Hippocampal formation (tissue), 2 donors: ENCODE measurements around the gene CPSF4.

Source experiments
- DNase-seq, 2 donors: peaks; one replicate each; lab custom pipeline; 2025; lab: John Stamatoyannopoulos, UW

The CPSF4 gene

DNA sequence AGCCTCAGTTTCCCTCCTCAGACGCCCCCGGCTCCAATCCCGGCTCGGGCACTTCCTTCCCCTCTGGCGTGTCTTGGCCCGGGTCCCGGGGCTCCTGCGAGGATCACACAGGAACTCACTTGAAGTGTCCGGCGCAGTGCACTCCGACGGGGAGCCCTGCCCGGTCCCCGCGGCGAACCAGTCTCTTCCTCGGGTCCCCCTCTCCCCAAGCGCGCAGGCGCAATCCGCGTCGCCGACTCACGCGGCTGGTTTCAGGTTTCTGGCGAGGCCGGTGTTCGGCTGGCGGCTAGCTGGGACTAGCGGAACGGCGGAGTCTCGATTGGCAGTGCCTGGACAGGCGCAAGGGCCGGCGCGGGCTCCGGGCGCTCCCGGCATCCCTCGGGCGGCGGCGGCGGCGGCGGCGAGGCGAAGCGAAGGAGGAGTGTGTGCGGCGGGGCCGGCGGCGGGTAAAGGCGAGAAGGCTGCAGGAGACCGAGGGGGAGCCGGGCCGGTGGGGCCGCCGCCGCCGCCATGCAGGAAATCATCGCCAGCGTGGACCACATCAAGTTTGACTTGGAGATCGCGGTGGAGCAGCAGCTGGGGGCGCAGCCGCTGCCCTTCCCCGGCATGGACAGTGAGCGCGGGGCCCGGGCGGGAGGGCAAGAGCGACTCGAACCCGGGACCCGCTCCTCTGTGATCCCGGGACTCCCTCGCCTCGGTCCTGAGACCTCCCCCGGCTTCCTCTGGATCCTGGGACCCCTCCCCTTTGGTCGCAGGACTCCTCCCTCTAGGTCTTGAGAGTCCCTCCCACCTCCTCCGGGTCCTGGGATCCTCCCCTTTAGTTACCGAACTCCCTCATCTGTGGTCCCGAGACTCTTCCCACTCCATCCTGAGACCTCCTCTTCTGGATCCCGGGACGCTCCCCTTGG lies at the start of gene CPSF4, which contains the start of gene PTCD1:
Gene CPSF4, plus strand, starts transcription at position 371 of the 908 bp plus-strand sequence. Its CDS starts 140 bp downstream, at position 511.
Gene PTCD1, minus strand, starts transcription at position 226 of the 908 bp plus-strand sequence. CDS start 3,556 bp downstream, outside the sequence.
- DNase-seq = peak; percentile 92 to 95

DNA sequence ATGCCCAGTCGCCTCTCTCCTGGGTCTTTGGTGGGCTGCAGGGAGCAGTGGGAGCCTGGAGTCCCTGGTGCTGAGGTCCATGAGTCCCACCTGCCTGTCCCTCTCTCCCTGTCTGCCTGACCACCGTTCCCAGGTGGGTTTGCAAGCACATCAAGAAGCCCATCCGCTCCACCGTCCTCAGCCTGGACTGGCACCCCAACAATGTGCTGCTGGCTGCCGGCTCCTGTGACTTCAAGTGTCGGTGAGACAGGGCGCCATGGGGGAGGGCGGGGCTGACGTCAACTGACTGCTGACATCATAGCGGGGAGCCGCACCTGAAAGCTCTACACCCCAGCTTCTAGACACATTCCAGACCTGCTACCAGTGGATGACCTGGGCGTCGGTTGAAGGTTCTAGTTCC lies 49.0 kb upstream of the CPSF4 start:
- DNase-seq = no peak

DNA sequence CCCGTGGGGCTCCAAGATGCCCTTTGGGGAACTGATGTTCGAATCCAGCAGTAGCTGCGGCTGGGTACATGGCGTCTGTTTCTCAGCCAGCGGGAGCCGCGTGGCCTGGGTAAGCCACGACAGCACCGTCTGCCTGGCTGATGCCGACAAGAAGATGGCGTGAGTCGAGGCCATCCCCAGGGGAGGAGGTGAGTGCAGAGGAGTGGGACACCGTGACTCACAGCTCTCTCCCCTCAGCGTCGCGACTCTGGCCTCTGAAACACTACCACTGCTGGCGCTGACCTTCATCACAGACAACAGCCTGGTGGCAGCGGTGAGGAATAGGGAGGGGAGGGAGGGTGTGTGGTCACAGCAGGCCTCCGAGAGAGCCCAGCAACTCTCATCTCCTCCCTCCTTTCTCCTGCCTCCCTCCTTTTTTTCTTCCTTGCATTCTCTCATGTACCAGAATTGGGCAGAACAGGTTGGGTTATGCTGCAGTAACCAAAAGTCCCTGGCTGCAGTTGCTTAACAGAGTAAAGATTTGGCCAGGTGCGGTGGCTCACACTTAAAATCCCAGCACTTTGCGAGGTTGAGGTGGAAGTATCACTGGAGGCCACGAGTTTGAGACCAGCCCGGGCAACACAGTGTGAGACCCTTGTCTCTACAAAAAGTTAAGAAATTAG lies 47.7 kb upstream of the CPSF4 start:
- DNase-seq = no peak

DNA sequence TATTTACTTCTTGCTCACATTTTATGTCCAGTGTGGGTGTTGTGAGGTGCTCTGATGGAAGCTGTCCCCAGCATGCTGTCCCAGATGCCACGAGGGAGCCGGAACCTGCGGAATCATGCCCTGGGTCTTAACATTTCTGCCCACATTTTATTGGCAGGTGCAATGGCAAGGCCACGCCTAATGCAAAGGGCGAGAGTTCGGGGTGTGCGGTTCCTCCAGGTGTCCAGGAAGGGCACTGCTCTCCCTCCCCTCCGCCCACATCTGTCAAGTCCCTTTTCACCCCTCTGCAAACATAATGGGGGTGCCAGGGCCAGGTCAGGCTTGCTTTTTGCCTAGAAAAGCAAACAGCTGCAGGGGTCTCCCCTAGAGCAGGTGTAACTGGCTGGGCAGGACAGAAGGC lies 46.7 kb upstream of the CPSF4 start:
- no peak for DNase-seq

DNA sequence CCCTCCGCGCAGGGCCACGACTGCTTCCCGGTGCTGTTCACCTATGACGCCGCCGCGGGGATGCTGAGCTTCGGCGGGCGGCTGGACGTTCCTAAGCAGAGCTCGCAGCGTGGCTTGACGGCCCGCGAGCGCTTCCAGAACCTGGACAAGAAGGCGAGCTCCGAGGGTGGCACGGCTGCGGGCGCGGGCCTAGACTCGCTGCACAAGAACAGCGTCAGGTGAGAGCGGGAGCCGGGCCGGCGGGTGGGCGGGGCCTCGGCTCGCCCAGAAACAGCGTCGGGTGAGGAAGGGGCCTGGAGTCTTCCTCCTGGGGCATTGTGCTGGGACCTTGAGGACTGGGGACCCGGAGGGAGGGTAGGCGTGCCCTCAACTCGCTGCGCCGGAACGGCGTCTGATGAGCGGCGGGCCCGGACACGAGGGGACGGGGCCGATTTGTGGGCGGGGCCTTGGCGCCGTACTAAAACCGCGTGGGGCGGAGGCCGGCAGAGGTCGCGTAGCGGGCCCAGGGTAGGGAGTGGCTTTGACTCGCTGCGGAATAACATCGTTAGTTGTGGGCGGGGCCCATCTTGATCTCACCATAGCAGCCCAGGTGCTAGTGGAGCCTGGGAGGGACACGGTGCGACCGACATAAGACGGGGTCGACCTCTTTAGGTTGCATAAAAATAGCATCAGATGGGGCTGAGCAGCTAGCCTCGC lies 45.9 kb upstream of the CPSF4 start:
- DNase-seq = peak in 1 of 2 donors; percentile 32

DNA sequence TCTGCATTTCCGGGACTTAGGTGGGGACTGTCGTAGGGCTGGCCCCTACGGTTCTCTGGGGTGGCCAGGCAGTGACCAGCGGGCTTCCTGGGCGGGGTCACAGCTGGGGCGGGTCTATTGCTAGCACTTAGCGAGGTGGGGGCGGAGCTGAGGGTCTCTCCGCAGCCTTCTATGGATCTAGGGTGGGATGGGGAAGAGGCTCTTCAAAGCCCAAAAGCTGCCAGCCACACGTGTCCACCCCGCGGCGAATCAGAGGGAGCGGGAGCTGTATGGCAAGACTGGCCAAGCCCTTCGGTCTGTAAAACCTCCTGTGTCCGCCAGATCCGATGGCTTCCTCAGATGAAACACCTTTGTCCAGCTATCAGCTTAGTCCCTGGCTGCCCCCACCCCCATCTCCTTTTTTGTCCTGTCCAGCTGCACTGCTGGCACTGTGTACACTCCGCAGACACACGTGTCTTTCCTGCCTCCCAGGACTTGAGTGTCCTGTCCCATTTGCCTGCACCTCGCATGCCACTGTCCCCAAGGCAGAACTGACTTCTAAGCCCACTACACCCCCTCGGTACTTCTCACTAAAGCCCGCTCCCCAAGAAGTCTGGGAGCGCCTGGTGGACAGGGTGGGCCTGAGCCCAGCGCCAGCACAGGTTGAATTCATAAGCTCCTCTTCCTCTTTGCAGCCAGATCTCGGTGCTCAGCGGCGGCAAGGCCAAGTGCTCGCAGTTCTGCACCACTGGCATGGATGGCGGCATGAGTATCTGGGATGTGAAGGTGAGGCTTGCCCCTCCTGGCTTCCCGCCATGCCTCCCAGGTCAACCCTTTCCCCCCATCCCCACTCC lies 45.2 kb upstream of the CPSF4 start:
- no peak for DNase-seq

DNA sequence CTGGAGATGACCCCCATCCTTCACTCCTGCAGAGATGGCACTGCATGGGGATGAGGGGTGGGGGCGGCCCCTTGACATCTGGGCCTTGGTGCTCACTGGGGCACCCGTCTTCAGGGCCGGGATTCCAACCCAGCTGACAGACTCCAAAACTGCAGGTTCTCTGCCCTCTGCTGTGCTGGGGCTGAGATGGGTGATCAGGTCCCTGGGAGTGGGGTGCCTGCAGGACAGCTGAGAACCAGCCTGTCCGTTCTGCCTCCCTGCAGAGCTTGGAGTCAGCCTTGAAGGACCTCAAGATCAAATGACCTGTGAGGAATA lies 44.6 kb upstream of the CPSF4 start:
- DNase-seq = no peak

DNA sequence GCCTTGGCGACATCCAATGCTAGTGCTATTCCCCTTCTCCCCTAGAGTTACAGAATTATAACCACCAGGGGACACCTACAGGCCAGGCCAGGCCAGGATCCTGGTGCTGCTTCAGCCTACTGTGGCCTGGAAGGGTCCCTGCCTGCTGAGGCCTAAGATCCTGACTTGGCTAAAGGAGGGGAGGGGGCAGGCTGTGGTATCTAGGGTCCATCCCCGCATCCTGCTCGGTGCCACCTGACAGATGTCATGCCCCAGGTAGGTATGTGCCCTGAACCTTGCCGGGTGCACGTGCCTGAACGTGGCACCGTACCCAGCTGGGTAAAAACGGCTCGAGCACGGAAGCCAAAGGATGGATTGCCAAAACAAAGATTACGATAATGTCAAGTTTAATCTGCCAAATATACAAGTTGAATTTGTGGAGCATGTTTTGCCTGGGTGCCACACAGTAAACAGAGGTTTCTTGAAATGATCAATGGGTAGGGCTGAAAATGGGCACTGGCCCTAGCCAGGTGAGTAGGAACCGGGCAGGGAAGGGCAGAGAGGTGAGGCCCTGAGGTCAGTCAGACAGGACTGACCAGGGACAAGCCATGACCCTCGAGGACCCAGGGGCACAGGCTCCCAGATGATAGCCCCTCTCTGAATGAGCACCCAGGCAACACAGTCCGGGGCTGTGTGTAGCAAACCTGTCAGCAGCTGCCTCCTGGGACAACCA lies 43.0 kb upstream of the CPSF4 start:
- no peak for DNase-seq

DNA sequence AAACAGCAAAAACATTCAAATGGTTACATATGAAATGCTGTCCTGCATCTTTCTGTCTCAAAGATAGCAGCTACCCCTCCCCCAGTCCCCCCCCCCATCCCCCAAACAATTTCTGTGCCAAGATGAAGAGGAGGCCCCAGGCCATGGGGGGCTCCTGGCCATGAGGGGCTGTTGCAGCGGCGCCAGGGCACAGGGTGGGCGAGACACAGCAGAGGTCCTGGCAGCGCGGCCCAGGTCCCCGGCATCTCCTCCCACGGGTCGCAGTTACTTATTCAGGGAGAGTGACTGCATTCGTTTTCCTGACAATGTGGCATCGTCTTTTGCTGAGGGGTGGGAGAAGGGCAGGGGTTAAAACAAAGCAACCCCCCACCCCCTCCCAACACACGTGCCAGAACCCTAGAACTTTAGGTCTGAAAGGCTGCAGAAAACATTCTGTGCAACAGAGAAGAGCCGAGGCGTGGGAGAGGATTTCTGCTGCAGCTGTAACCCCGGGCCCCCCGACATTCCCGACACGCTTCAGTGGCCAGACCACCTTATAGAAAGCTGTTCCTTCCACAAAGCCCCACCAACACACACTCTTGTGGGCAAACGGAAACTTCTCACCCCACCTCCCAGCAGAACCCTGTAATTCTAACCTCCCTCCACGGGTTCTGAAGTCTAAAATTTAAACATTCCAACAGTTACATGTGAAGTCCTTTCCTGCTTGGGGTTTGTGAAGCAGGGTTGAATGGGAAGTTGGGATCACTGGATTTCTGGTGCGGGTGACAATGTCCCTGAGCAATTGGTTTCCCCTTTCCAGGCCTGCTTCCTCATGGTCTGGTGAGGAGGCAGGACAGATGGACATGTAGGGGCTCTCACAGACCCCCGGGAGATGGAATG lies 42.1 kb upstream of the CPSF4 start:
- DNase-seq = no peak

DNA sequence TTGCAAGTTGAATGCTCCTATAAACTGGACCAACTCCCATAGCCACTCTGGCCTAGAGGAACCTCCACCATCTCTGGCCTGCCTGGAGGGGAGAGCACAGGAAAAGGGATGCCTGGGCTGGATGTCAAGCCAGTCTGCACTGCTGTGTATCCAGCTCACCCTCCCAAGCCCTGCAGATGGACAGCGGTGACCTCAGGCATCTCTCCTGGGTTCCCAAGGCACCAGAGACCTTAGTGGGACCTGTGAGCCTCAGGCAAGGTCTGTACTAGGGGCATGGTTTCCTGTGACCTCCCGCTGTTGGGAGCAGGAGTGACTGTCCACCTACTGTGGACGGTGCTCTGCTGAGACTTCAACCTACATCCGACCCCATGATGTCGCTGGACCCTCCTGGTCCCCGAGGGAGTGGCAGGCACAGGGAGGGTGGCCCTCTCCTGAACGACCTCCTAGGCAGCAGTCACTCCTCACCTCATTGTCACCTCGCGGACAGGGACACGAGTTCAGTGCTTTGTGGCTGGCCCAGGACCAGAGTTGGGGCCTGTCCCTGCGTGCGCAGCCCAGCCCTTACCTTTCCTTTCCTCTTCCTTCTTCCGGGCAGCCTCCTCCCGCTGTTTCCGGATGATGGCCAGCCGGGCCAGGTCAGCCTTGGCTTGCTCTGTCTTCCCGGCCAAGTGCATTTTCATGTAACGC lies 41.3 kb upstream of the CPSF4 start:
- no peak for DNase-seq

DNA sequence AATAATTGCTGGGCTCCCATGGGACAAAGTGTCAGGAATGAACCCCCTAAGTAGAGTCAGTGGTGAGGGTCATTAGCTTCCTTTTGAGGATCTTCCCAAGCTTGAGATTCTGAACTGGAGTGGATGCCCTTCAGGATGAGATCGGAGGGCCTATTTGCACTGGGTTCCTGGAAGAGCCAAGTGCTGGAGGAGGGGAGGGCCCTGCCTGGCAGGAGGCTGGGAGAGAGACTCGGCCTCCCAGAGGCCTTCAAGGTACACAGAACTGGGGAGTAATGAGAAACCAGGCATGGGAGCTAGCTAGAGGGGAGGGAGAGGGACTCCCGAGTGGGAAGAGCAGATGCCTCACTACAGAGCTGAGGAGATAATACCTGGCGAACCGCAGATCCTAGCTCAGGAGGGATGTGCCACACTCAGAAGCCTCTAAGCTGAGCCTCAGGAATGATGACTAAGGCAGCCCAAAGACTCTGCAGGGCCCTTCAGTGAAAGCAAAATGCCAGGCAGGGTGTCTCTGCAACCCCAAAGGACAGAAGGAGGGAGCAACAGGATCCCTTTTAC lies 39.8 kb upstream of the CPSF4 start:
- DNase-seq = no peak

DNA sequence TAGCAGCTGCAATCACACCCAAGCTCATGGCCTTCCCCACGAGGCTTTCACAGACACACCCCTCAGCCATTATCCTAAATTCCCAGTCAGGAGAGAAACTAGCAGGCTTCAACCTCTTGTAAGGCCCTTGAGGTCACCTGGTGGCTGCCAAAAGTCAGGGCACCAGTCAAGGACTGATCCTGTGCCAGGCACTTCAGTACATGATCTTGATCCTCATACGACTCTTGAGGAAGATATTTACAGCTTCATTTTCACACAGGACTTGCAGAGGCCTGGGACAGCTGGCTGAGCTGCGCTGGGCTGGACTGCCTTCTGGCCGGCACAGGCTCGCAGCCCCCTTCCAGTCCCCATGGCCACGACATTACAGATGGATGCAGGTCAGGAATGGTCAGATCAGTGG lies 39.1 kb upstream of the CPSF4 start:
- DNase-seq = no peak

DNA sequence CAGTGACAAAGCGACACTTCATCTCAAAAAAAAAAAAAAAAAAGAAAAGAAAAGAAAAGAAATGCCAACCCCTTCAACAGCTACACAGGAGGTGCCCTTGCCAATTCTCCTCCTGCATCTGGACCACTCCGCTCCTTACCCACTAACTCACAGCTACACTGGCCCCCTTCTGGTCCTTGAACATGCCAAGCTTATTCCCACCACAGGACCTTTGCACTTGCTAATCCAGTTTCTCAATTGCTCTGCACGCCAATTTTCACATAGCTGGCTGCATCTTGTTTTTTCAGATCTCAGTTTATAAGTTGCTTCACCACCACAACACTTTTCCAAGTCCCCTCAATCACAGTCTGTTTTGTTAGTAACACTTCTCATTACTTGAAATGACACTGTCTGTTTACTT lies 35.9 kb upstream of the CPSF4 start:
- DNase-seq = no peak

DNA sequence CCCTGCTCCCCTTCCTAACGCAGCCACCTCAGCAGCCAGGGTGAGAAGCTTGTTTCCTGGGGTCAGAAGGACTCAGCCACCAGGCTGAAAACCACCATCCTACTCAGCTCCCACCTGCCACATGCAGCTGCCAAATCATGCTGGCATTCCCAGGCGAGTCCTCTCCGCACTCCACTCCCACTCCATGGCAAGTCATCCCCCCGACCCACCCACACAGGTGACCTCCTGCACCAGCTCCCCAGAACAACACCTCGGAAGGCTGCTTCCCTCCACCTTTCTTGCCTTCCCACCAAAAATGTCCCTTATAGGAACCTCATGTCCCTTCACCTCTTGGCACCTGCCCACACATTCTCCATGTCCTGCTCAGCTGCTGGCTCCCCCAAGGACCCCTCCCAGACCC lies 35.0 kb upstream of the CPSF4 start:
- DNase-seq = no peak

DNA sequence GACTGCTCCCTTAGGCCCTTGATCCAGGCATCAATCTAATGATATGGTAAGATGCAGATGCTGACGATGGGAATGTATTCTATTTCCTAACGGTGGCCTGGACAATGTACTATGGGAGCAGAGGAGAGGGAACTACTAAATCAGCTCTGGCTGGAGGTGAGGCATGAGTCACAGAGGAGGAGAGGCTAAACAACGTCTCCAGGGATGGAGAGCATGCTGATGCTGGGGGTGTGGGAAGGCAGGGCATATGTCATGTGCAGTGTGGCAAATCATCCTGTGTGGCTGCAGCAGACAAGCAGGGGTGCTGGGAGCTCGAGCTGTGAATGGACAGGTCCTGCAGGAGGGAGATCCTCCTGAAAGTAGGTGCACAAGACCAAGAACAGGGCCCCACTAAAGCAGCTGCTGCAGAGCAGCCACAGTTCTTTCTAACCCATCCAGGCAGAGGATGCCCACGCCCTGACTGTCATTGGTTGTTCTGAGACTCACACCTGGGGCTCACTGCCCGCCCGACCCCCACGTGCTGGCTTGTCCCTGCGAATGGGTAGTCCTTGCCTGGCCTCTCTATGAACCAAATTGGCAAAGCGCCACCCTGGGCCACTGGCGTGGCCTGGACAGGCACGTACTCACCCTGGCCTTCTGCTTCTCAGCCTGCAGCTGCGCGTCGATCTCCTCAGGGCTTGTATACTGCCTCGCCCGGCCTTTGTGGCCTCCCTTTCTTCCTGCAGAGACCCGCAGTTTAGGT lies 34.3 kb upstream of the CPSF4 start:
- no peak for DNase-seq

DNA sequence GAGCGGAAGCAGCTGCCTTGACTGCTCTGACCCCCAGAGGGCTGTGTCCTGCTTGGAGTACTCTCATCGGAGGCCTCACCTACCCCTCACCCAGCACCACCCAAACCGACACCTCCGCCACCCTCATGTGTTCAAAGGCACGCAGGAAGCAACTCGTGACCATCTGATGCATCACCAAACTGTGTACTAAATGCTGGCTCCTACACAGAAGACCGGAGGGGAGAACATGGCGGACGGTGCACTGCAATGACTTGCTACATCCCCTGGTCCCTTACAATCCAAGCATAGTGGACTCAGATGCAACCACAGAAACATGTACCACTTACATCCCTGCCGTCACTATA lies 33.8 kb upstream of the CPSF4 start:
- DNase-seq = no peak

DNA sequence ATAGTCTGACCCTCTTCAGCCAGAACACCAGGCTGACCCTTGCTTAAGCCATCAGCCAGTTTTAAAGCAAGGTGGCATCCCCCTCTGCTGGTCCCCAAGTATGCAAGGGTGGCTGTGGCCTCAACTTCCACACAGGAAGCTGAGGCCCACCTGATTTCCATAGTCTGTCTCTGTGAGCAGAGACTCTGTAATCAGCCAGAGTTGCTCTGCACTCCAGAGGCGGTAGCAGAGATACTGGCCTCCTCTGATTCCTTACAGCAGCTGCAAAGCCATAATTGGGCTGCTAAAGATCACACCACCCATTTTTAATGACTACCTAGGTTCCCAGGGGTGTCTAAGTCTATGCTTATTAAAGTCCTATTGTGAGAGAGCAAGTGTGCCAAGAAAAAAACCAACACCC lies 32.2 kb upstream of the CPSF4 start:
- no peak for DNase-seq

DNA sequence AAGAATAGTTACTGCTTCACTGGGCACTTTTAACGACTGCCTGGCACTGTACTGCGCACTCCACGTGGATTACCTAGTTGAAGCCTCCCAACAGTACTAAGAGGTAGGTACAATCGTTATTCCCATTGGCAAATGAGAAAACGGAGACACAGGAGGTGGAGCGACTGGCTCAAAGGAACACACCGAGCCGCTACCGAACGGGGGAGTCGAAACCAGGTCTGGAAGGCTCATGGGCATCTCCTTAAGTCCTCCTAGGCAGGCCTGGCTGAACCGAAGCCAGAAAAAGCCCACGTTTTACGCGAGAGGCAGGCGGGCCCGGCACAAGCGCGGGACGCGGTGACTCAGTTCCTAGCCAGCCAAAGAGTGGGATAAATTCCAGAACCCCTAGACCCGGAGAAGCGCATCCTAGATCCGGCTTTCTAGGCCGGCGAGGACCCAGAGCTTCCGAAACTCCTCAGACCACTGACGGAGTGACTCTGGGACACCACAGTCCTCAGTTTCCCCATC lies 30.8 kb upstream of the CPSF4 start:
- no peak for DNase-seq
